ENCODE results near the gene TM4SF20.

- no peak for TF ChIP-seq CTCF (conservative IDR thresholded peaks at IDR 0.05 in 1 of 2, IDR thresholded peaks at IDR 0.05 in 1 of 2; ENCODE audit: extremely low read depth in 1 of 2, insufficient read depth in 1 of 2, low read depth in 1 of 2, low read length in 2 of 2)
- no peak for TF ChIP-seq EZH2 (IDR thresholded peaks at IDR 0.05; ENCODE audit: borderline replicate concordance, low read length)
Measured at GRCh38 chr2:227312579-227312978, 66.5 kb downstream of the TM4SF20 start.
